Loucy (cell line): ENCODE data around the gene OSGEP.

ENCODE experiments used
- EZH2phosphoT487 ChIP-seq: fragments of 200-600 bp; IDR thresholded peaks from 2 replicates; pipeline ENCODE4 v1.6.1; 2018; ENCODE audit warnings: antibody characterized with exemption, mild to moderate bottlenecking, moderate library complexity, borderline replicate concordance
- TF ChIP-seq, protein P1 (sequence below): fragments of 200-600 bp; sonication (generic); conservative IDR thresholded peaks from 2 replicates; pipeline ENCODE4 v1.5.1; 2014; ENCODE audit warnings: mild to moderate bottlenecking, antibody characterized with exemption, low read length

DNA sequence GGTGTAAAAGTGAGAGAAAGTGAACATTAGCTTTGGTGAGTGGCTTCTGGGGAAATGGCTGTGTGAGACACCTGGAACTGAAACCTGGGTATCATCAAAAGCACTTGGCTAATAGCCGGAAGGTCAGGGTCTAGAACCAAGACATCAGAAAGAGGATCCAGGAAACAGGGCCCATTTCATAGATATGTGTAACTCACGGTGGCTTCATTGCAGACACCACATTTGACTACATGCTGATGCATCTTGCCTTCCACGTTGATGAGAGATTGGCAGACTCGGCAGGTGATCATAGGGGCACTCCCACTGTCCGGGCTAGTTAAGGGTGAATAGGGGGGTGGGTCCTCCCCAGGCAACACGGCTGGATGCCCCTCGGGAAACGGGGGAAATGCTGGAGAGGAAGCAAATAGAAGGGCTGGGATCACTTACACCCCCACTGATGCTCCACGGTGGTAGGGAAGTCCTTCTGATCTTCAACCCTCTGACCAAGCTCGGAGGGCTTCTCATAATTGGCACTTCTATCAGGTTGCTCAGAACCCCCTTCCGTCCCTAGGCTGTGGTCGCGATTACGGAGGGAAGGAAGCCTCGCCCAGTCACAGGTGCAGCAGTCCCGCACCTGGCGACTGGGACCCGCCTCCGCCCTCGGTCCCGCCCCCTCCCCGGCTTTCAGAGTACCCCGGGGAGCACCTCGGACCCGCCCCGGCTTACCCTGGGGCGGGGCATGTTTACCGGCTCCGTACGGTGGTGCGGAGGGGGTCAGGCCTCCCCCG, 6.0 kb upstream of the OSGEP start:
- TF ChIP-seq, protein P1, sequence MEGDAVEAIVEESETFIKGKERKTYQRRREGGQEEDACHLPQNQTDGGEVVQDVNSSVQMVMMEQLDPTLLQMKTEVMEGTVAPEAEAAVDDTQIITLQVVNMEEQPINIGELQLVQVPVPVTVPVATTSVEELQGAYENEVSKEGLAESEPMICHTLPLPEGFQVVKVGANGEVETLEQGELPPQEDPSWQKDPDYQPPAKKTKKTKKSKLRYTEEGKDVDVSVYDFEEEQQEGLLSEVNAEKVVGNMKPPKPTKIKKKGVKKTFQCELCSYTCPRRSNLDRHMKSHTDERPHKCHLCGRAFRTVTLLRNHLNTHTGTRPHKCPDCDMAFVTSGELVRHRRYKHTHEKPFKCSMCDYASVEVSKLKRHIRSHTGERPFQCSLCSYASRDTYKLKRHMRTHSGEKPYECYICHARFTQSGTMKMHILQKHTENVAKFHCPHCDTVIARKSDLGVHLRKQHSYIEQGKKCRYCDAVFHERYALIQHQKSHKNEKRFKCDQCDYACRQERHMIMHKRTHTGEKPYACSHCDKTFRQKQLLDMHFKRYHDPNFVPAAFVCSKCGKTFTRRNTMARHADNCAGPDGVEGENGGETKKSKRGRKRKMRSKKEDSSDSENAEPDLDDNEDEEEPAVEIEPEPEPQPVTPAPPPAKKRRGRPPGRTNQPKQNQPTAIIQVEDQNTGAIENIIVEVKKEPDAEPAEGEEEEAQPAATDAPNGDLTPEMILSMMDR = no peak
- TF ChIP-seq EZH2phosphoT487 = no peak
